Fibroblast of lung (primary cell): ENCODE data around the gene XPR1.

Experiments
- EZH2 ChIP-seq: IDR thresholded peaks from 2 replicates; pipeline ENCODE4 v1.5.1; 2012; ENCODE audit warnings: low read length, control low read depth, mild to moderate bottlenecking; ENCODE audit errors: missing control alignments
- TF ChIP-seq, protein P1 (sequence below), 2 donors: IDR thresholded peaks in 1 of 2; conservative IDR thresholded peaks in 1 of 2; 1 replicate in 1 of 2; 2 replicates in 1 of 2; pipeline ENCODE4 v1.5.1; 2011 to 2012; ENCODE audit warnings: low read length in 2 of 2, control low read depth in 1 of 2, inconsistent platforms in 1 of 2, low read depth in 1 of 2, mild to moderate bottlenecking in 1 of 2

DNA sequence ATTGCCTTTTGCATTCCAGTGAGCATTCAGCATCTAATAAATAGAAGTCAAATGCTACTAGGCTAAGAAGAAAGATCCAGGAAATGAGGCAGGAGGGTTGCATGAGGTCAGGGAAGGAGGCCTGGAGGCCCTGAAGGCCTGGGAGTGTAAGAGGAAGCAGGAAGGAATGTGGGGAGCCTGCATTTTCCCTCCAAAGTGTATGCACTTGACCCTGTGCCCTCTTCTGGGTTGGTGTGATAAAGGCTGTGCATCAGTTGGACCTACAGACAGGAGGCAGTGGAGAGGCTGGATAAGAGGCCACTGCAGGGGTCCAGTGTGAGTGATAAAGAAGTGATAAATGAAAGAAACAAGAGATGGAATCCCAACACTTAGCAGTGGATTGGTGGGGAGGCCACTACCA, 301.3 kb downstream of the XPR1 start:
- TF ChIP-seq, protein P1, sequence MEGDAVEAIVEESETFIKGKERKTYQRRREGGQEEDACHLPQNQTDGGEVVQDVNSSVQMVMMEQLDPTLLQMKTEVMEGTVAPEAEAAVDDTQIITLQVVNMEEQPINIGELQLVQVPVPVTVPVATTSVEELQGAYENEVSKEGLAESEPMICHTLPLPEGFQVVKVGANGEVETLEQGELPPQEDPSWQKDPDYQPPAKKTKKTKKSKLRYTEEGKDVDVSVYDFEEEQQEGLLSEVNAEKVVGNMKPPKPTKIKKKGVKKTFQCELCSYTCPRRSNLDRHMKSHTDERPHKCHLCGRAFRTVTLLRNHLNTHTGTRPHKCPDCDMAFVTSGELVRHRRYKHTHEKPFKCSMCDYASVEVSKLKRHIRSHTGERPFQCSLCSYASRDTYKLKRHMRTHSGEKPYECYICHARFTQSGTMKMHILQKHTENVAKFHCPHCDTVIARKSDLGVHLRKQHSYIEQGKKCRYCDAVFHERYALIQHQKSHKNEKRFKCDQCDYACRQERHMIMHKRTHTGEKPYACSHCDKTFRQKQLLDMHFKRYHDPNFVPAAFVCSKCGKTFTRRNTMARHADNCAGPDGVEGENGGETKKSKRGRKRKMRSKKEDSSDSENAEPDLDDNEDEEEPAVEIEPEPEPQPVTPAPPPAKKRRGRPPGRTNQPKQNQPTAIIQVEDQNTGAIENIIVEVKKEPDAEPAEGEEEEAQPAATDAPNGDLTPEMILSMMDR (conservative IDR thresholded peaks at IDR 0.05 in 1 of 2, IDR thresholded peaks at IDR 0.05 in 1 of 2; ENCODE audit: low read depth in 1 of 2, low read length in 2 of 2), result no peak
- no peak for TF ChIP-seq EZH2
